OCI-LY7 (cell line): ENCODE data around the gene GMDS. TPM values are rescaled to one million over a fixed set of nuclear protein-coding genes. Genes with fewer than 3 reads are reported as not detected.

Experiments used
- BruUV-seq: library from RNA; stranded (reverse); fragments of 400-500 nt; replicated peaks from 2 replicates; lab custom pipeline; 2021; lab: Mats Ljungman, UMichigan
- CTCF ChIA-PET: fragments of 300-600 bp; sonication (Branson Sonifier 250); formaldehyde crosslinking; loops from one replicate; lab custom pipeline; 2022; ENCODE audit warnings: antibody characterized with exemption; ENCODE audit not compliant: unreplicated experiment; lab: Charles Lee
- POLR2A ChIA-PET: fragments of 300-600 bp; sonication (Branson Sonifier 250); formaldehyde crosslinking; loops from one replicate; lab custom pipeline; 2022; ENCODE audit warnings: antibody characterized with exemption; lab: Charles Lee
- DNase-seq: peaks from one replicate; pipeline ENCODE4 v3.0.0-alpha.2; 2015; ENCODE audit warnings: low spot score
- H2AFZ ChIP-seq: fragments of 200-600 bp; sonication (generic), shearing (Covaris generic); 2 replicates; pipeline ENCODE4 v1.6.1; 2014; ENCODE audit warnings: mild to moderate bottlenecking, antibody characterized with exemption, low read length, moderate library complexity
- H3K27ac ChIP-seq: fragments of 200-600 bp; sonication (generic); 2 replicates; pipeline ENCODE4 v1.5.1; 2014; ENCODE audit warnings: mixed run types, low read depth, mild to moderate bottlenecking, moderate library complexity, low read length, inconsistent platforms; ENCODE audit not compliant: poor library complexity, severe bottlenecking
- H3K36me3 ChIP-seq: fragments of 200-600 bp; sonication (generic); 2 replicates; pipeline ENCODE4 v1.6.1; 2014; ENCODE audit warnings: mild to moderate bottlenecking, antibody characterized with exemption, low read length, moderate library complexity, mixed read lengths; ENCODE audit not compliant: insufficient read depth
- H3K4me1 ChIP-seq: fragments of 200-600 bp; sonication (generic); 2 replicates; pipeline ENCODE4 v1.5.1; 2014; ENCODE audit warnings: mild to moderate bottlenecking, low read length; ENCODE audit not compliant: insufficient read depth, poor library complexity, severe bottlenecking
- H3K4me2 ChIP-seq: fragments of 200-600 bp; sonication (generic); 2 replicates; pipeline ENCODE4 v1.6.1; 2014; ENCODE audit warnings: mild to moderate bottlenecking, low read length
- H3K4me3 ChIP-seq: fragments of 200-600 bp; sonication (generic); 2 replicates; pipeline ENCODE4 v1.5.1; 2014; ENCODE audit warnings: mild to moderate bottlenecking, low read depth, low read length; ENCODE audit not compliant: poor library complexity, severe bottlenecking
- H3K79me2 ChIP-seq: fragments of 200-600 bp; sonication (generic); 2 replicates; pipeline ENCODE4 v1.6.1; 2016; ENCODE audit warnings: low read depth, mild to moderate bottlenecking, low read length, moderate library complexity, mixed read lengths; ENCODE audit not compliant: insufficient read depth
- H3K9me2 ChIP-seq: fragments of 200-600 bp; sonication (generic); 2 replicates; pipeline ENCODE4 v1.6.1; 2016; ENCODE audit warnings: mild to moderate bottlenecking, low read length, mixed read lengths; ENCODE audit not compliant: insufficient read depth
- H3K9me3 ChIP-seq: fragments of 200-600 bp; sonication (generic); 2 replicates; pipeline ENCODE4 v1.6.1; 2014; ENCODE audit warnings: mild to moderate bottlenecking, mixed run types, low read length, mixed read lengths
- H4K20me1 ChIP-seq: fragments of 200-600 bp; sonication (generic); 2 replicates; pipeline ENCODE4 v1.6.1; 2014; ENCODE audit warnings: mild to moderate bottlenecking, antibody characterized with exemption, low read length, moderate library complexity, mixed read lengths; ENCODE audit not compliant: insufficient read depth
- EZH2phosphoT487 ChIP-seq: fragments of 200-600 bp; sonication (generic); IDR thresholded peaks from 2 replicates; pipeline ENCODE4 v1.6.1; 2018; ENCODE audit warnings: low read depth, borderline replicate concordance, mild to moderate bottlenecking, mixed run types, antibody characterized with exemption, low read length, moderate library complexity, mixed read lengths
- intact Hi-C: fragments of 100-400 bp; cut with micrococcal nuclease; formaldehyde crosslinking; loops from one replicate; pipeline ENCODE4 v1.10.0; 2022; ENCODE audit not compliant: unreplicated experiment
- total RNA-seq, 2 experiments: library from RNA; depleted of rRNA in 1 of 2; stranded (reverse); fragments of >200 nt in 1 of 2; shearing (Covaris generic) in 1 of 2; gene quantifications; 2 replicates each; pipeline ENCODE4 v1.2.3, GENCODE V29; 2014 to 2022
- TF ChIP-seq, protein P1 (sequence below): fragments of 200-600 bp; sonication (generic); conservative IDR thresholded peaks from 2 replicates; pipeline ENCODE4 v1.5.1; 2014; ENCODE audit warnings: mild to moderate bottlenecking, antibody characterized with exemption, low read length, moderate library complexity, mixed read lengths

Gene GMDS
- total RNA-seq, 2 experiments from 2014 or later = 9.9 to 26.8 TPM

DNA sequence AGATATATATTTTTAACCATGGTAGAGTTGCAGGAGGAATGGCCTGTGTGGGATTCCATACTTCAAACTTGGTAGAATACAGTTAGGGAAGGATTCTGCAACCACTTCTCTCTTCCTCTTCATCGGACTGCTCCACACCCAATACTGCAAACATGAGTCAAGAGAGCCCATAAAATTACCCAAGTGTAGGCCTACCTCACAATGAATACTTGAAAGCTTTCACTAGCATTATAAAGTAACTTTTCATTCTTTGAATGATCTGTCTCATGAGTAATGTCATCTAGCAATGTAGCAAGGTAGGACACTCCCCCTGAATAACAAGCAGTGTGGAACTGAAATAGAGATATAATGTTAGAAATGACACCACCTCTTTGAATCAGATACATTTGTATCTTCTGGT, 556.3 kb downstream of the GMDS start:
- TF ChIP-seq, protein P1, sequence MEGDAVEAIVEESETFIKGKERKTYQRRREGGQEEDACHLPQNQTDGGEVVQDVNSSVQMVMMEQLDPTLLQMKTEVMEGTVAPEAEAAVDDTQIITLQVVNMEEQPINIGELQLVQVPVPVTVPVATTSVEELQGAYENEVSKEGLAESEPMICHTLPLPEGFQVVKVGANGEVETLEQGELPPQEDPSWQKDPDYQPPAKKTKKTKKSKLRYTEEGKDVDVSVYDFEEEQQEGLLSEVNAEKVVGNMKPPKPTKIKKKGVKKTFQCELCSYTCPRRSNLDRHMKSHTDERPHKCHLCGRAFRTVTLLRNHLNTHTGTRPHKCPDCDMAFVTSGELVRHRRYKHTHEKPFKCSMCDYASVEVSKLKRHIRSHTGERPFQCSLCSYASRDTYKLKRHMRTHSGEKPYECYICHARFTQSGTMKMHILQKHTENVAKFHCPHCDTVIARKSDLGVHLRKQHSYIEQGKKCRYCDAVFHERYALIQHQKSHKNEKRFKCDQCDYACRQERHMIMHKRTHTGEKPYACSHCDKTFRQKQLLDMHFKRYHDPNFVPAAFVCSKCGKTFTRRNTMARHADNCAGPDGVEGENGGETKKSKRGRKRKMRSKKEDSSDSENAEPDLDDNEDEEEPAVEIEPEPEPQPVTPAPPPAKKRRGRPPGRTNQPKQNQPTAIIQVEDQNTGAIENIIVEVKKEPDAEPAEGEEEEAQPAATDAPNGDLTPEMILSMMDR = no peak
- no peak for TF ChIP-seq EZH2phosphoT487
- H4K20me1 ChIP-seq = no peaks in the 10 kb centered on the region
- ChIA-PET POLR2A (no interaction called here), CTCF (no interaction called here)
- H3K36me3 ChIP-seq = no peaks in the 10 kb centered on the region
- no peak overlapping the region for H2AFZ ChIP-seq
- no peaks in the 10 kb centered on the region for H3K4me1 ChIP-seq
- no peaks in the 10 kb centered on the region for H3K9me2 ChIP-seq
- H3K4me3 ChIP-seq = no peak overlapping the region
- no peak for DNase-seq
- no peaks in the 10 kb centered on the region for H3K9me3 ChIP-seq
- H3K4me2 ChIP-seq = no peak overlapping the region
- no peak overlapping the region for H3K27ac ChIP-seq
- H3K79me2 ChIP-seq = no peaks in the 10 kb centered on the region
- intact Hi-C loops = no loop called here
- no TSS peak for BruUV-seq

DNA sequence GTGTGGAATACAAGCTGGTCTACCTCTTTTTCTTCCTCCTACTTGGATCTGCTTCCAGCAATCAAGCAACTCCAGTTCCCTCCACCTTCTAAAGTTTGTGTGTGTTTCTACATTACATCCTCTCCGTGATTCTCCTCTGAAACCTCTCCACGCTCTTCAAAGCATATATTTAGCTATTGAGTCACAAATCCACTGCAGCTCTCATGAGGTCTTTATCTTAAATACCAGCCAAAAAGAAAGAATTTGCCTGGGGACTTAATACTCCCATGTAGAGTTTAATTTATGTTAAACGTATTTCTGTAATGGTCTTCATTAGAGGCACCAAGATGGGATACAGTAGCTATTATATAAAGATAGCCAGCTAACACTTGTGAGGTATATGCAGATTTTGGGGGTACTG, 557.0 kb downstream of the GMDS start:
- H3K27ac ChIP-seq = no peak overlapping the region
- no peaks in the 10 kb centered on the region for H3K9me2 ChIP-seq
- H3K4me3 ChIP-seq = no peak overlapping the region
- no peaks in the 10 kb centered on the region for H3K79me2 ChIP-seq
- no peaks in the 10 kb centered on the region for H3K9me3 ChIP-seq
- BruUV-seq = no TSS peak
- H3K4me2 ChIP-seq = no peak overlapping the region
- no peak overlapping the region for H2AFZ ChIP-seq
- TF ChIP-seq, protein P1 = no peak
- TF ChIP-seq EZH2phosphoT487 = no peak
- ChIA-PET POLR2A (no interaction called here), CTCF (no interaction called here)
- DNase-seq = no peak
- H4K20me1 ChIP-seq = no peaks in the 10 kb centered on the region
- no peaks in the 10 kb centered on the region for H3K36me3 ChIP-seq
- H3K4me1 ChIP-seq = no peaks in the 10 kb centered on the region
- intact Hi-C loops = no loop called here

DNA sequence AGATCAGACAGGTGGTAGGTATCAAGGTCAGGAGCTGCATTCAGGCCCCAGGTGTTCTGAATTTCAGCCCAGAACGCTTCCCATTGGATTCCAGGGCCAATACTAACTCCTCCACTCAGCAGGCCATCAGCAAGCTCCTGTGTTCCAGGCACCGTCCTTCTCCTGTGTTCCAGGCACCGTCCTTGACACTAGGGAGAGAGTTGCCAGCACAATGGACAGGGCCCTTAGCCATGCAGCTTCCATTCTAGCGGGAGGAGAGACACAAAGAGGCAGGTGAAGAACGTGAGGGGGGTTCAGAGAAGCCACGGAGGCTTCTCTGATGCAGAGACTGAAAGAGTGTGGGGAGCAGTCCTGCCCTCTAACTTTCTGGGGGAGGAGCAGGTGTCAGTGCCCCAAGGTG, 558.0 kb downstream of the GMDS start:
- CTCF ChIA-PET = no interaction called here
- Histone ChIP-seq H2AFZ (no peak overlapping the region), H3K27ac (no peak overlapping the region), H3K4me2 (no peak overlapping the region), H3K9me3 (no peaks in the 10 kb centered on the region), H3K36me3 (no peaks in the 10 kb centered on the region), H3K79me2 (no peaks in the 10 kb centered on the region), H3K4me1 (no peaks in the 10 kb centered on the region), H3K9me2 (no peaks in the 10 kb centered on the region), H3K4me3 (no peak overlapping the region), H4K20me1 (no peaks in the 10 kb centered on the region)
- POLR2A ChIA-PET = interaction anchor here (1.0 kb wide), 1 partner anchor 33 kb away, joined by 4 read pairs; no protein-coding TSS in a partner anchor
- no TSS peak for BruUV-seq
- DNase-seq = no peak
- TF ChIP-seq, protein P1 = no peak
- no peak for TF ChIP-seq EZH2phosphoT487
- intact Hi-C loops = no loop called here
